Peyer's patch (tissue), 4 donors: ENCODE results near the gene SLC9A7. TPM values are rescaled to one million over a fixed set of nuclear protein-coding genes. Genes with fewer than 3 reads are reported as not detected.
A peak's percentile ranks its signal among the peaks of the same experiment; 100 is the strongest.

ENCODE experiments used
- DNase-seq, 3 donors: peaks; one replicate each; pipeline ENCODE4 v3.0.0-alpha.2; 2017 to 2019
- H3K27ac ChIP-seq, 4 donors: fragments of 200-600 bp; sonication (generic); one replicate each; pipeline ENCODE4 v1.5.1; 2016 to 2019
- H3K27me3 ChIP-seq, 2 donors: fragments of 200-600 bp; sonication (generic); one replicate each; pipeline ENCODE4 v1.5.1; 2019
- H3K36me3 ChIP-seq, 3 donors: fragments of 200-600 bp; sonication (generic); one replicate each; pipeline ENCODE4 v1.5.1; 2016 to 2019
- H3K4me1 ChIP-seq, 4 donors: fragments of 200-600 bp; sonication (generic); one replicate each; pipeline ENCODE4 v1.5.1; 2016 to 2019
- H3K4me3 ChIP-seq, 4 donors: fragments of 200-600 bp; sonication (generic); 1 replicate in 3 of 4; 2 replicates in 1 of 4; pipeline ENCODE4 v1.5.1; 2016 to 2019; ENCODE audit warnings: mild to moderate bottlenecking in 1 of 4
- H3K9me3 ChIP-seq, 4 donors: fragments of 200-600 bp; sonication (generic); one replicate each; pipeline ENCODE4 v1.5.1; 2016 to 2019; ENCODE audit warnings: mild to moderate bottlenecking in 1 of 4
- POLR2A ChIP-seq, 2 donors: fragments of 450-650 bp; IDR thresholded peaks; one replicate each; pipeline ENCODE4 v1.5.1; 2017; ENCODE audit warnings: antibody characterized with exemption in 2 of 2, mild to moderate bottlenecking in 2 of 2, moderate library complexity in 2 of 2
- total RNA-seq, 4 donors: library from RNA; depleted of rRNA; stranded (reverse); fragments of >200 nt; gene quantifications; one replicate each; pipeline ENCODE4 v1.1.0, GENCODE V29; 2016
- TF ChIP-seq, protein P1 (sequence below), 6 experiments: fragments of 450-650 bp in 4 of 6; fragments of 200-600 bp in 2 of 6; sonication (generic) in 1 of 6; IDR thresholded peaks; one replicate each; pipeline ENCODE4 v1.5.1; 2017 to 2019; ENCODE audit warnings: antibody characterized with exemption in 6 of 6, mild to moderate bottlenecking in 3 of 6, moderate library complexity in 1 of 6

Gene SLC9A7
- total RNA-seq, 4 donors from 2014 or later, result 0.35 to 9.1 (median 2.2) TPM

DNA sequence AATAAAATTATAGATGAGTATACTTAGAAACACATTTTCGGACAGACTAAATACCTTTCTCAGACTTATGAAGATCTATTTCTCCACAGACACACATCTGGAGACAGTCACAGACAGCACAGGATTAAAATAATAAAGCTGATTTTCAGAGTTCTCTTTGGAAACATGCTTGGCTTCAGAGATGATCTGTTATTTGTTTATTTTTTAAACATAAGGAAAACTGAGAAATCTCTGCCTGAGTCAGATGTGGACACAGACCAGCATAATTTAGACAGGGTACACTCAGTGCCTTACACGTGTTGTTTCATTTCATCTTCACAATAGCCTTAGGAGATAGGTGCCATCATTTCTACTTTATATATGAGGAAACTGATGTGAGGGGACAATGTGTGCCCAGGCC, 92.1 kb downstream of the SLC9A7 start:
- no peak overlapping the region for H3K27ac ChIP-seq
- H3K9me3 ChIP-seq, result no peaks in the 10 kb centered on the region
- H3K36me3 ChIP-seq, result no peaks in the 10 kb centered on the region
- no peak overlapping the region for H3K4me3 ChIP-seq
- H3K4me1 ChIP-seq, result no peaks in the 10 kb centered on the region
- H3K27me3 ChIP-seq, result no peaks in the 10 kb centered on the region
- TF ChIP-seq, protein P1, sequence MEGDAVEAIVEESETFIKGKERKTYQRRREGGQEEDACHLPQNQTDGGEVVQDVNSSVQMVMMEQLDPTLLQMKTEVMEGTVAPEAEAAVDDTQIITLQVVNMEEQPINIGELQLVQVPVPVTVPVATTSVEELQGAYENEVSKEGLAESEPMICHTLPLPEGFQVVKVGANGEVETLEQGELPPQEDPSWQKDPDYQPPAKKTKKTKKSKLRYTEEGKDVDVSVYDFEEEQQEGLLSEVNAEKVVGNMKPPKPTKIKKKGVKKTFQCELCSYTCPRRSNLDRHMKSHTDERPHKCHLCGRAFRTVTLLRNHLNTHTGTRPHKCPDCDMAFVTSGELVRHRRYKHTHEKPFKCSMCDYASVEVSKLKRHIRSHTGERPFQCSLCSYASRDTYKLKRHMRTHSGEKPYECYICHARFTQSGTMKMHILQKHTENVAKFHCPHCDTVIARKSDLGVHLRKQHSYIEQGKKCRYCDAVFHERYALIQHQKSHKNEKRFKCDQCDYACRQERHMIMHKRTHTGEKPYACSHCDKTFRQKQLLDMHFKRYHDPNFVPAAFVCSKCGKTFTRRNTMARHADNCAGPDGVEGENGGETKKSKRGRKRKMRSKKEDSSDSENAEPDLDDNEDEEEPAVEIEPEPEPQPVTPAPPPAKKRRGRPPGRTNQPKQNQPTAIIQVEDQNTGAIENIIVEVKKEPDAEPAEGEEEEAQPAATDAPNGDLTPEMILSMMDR (IDR thresholded peaks at IDR 0.05), result no peak
- no peak for TF ChIP-seq POLR2A (IDR thresholded peaks at IDR 0.05)
- no peak for DNase-seq

DNA sequence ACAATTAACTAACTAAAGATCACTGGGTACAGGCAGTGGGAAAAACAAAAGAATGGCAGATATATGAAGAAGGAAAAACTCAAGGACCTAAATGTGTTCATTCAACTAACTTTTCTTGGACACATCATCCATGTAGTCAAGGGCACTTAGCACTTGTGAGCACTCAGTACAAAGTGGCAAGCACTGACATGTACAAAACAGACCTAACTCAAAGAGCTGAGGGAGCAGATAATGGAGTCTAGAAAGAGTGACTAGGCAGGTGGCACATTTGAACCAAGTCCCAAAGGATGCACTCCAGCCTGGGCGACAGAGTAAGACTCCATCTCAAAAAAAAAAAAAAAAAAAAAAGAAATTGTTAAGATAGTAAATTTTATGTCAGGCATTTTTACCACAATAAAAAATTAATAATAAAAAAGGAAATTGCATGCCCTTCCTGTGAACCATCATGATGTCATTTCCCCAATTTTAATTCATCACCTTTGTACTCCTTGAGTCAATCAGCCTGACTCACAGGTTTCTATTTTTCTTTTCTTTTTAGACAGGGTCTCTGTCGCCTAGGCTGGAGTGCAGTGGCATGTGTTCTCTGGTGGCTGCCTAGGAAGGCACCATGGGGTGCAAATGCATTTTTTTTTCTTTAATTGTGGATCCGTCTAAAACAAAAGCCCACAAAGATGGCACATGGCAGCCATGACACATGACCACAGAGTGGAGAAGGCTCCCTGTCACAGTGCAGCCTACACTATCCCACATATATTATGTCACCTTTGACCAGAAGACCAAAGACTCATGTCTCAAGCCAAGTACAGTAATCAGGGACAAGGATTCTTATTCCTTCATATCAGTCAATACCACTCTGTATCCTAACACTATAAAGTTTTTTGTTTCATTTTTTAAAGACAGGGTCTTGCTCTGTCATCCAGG, 93.4 kb downstream of the SLC9A7 start:
- Histone ChIP-seq H3K27ac (no peak overlapping the region), H3K27me3 (no peaks in the 10 kb centered on the region), H3K4me1 (no peaks in the 10 kb centered on the region), H3K9me3 (no peaks in the 10 kb centered on the region), H3K4me3 (no peak overlapping the region), H3K36me3 (no peaks in the 10 kb centered on the region)
- no peak for TF ChIP-seq POLR2A (IDR thresholded peaks at IDR 0.05)
- TF ChIP-seq, protein P1 (IDR thresholded peaks at IDR 0.05), result no peak
- no peak for DNase-seq

DNA sequence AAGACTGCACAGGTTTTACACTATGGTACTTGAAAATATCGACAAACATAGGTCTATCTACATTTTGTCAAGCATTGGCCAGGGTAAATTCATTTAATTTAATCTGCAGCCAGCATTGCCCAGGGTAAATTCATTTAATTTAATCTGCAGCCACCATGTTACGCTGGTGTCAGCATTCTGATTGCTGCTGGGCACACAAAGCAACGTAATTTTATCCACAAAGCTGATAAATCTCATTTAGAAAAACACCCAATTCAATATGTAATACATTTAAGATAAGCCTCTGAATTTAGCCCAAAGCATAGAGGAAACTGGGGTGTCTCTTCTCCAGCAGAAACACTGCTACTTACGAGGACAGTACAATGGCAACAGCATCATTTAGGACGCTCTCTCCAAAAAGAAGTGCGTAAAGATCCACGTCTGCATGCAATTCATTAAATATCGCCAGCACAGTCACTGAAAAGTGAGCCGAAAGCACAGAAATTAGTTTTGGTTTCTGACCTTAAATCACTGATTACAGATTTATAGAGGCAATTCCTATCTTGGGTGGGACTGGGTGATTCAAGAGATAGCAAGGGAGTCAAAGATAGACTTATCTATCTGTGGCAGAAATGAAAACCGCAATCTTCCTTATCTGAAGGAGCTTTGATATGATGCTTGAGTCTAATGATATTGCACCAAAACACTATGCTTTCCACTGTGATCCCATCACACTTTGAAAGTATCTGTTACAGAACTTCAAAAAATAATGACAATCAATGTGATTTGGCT, 96.5 kb downstream of the SLC9A7 start:
- DNase-seq, result no peak
- no peaks in the 10 kb centered on the region for H3K4me1 ChIP-seq
- TF ChIP-seq POLR2A (IDR thresholded peaks at IDR 0.05), result no peak
- TF ChIP-seq, protein P1 (IDR thresholded peaks at IDR 0.05), result no peak
- H3K27me3 ChIP-seq, result no peaks in the 10 kb centered on the region
- H3K36me3 ChIP-seq, result no peaks in the 10 kb centered on the region
- H3K27ac ChIP-seq, result no peak overlapping the region
- no peaks in the 10 kb centered on the region for H3K9me3 ChIP-seq
- no peak overlapping the region for H3K4me3 ChIP-seq

DNA sequence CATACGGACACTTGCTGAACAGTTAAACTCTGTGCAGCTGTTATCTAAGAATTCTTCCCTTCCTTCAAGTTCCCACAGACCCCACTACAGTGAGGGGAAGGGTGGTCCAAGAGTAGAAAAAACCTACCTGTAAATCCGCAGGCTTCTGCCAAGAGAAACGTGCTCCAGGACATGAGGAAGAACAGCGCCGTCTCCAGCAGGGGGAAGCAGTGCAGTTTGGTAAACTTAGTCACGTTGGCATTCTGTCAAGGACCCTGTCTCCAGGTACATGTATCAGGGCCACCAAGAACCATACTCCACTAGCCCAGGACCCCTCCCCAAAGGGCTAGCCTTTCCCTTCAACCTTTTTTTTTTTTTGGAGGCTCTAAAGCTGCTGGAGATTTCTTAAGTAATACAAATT, 105.4 kb downstream of the SLC9A7 start:
- no peak for DNase-seq
- Histone ChIP-seq H3K4me3 (no peak overlapping the region), H3K27me3 (no peaks in the 10 kb centered on the region), H3K4me1 (no peaks in the 10 kb centered on the region), H3K36me3 (no peaks in the 10 kb centered on the region), H3K27ac (no peak overlapping the region), H3K9me3 (no peaks in the 10 kb centered on the region)
- TF ChIP-seq, protein P1 (IDR thresholded peaks at IDR 0.05), result no peak
- no peak for TF ChIP-seq POLR2A (IDR thresholded peaks at IDR 0.05)

DNA sequence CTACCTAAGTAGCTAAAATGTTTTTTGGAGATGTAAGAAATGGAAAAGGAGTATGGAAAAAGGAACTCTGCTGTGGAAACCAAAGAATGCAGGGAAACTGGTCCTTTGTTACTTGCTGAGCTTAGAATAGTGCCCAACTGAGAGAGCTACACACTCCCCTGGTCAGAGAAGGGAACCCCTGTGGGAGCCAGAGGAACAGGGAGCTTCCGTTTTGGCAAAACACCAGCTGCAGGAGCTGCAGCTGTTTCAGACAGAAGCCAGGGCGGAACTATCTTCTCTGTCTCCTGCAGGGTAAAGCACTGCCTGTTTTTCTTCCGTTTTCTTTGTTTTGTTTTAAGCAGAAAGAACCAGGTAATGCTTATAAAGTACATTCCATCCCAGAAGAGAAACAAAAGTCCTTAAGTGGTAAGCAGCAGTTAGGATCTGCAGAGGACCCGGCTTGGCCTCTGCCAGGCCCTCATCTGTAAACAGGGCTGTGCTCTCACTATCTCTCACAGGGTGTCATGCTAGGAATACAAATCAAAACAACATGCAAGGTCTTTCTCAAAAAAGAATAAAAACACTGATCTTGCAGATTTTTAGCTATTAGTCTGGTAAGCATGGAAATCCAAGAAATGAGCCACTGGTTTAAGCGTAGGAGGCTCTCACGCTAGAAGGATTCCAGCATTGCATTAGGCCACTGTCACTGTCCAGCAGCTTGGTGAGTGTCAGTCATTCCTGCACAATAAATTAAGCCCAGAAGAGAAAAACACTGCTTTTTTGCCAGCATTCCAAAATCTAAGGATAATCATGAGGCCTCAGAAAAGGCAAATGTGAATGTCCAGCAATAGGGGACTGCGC, 109.3 kb downstream of the SLC9A7 start:
- Histone ChIP-seq H3K9me3 (no peaks in the 10 kb centered on the region), H3K4me3 (no peak overlapping the region), H3K36me3 (no peaks in the 10 kb centered on the region), H3K27ac (no peak overlapping the region), H3K4me1 (no peaks in the 10 kb centered on the region), H3K27me3 (no peaks in the 10 kb centered on the region)
- peak in 1 of 3 donors; percentile 53 for DNase-seq
- TF ChIP-seq, protein P1 (IDR thresholded peaks at IDR 0.05), result no peak
- no peak for TF ChIP-seq POLR2A (IDR thresholded peaks at IDR 0.05)
